HG03439 (cell line): ENCODE measurements around the gene TOM1.

Experiments
- ATAC-seq: cut with Tn5 transposase; IDR thresholded peaks from one replicate; pipeline ENCODE4 v1.9.1; 2021; ENCODE audit warnings: mild to moderate bottlenecking, moderate library complexity; ENCODE audit not compliant: unreplicated experiment

The TOM1 gene

DNA sequence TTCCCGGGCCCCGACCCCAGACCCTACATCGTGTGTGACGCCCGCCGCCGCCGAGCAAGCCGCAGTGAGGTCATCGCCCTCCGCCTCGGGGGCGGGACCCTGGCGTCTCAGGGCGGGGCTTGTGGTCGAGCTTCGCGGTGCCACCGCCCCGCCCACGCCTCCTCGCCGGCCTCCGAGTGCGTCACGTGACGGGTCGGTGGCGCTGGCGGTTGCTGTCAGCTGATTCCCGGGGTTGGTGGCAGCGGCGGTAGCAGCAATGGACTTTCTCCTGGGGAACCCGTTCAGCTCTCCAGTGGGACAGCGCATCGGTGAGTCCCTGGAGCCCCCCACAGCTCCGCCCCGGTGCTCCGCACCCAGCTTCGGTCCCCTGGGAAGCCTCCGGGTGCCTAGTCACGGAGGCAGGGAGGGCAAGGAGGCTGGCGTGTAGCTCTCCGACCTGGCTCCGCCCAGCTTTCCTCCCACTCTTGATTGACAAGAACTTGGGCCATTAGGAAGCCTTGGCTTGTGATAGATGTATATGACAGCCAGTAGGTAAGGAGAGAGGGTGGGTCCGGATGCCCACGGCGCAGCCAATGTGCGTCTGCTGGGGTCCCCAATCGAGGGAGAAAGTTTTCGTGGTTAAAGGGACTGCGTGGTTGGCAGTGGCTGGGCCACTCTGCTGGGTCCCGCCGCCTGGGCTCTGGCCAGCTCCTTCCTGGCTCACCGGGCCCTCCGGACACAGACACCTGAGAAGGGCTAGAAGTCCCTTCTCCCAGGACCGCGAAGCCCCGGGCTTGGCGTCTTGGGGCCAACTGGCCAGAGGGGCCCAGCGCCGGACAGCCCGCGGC, at the start of gene TOM1:
TOM1 (plus strand) TSS at position 222 of the 827 bp plus-strand sequence; CDS start at position 257, 35 bp downstream.
- ATAC-seq = peak; percentile 97

DNA sequence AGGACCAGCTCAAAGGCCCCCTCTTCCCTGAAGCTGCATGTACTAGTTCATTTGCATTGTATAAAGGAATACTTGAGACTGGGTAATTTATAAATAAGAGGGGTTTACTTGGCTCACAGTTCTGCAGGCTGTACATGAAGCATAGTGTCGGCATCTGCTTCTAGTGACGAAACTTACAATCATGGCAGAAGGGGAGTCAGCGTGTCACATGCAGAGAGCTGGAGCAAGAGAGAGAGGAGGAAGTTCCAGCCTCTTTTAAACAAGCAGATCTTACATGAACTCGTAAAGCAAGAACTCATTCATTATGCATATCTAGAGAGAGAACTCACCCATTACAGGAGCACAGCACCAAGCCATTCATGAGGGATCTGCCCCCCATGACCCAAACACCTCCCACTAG, 49.5 kb upstream of the TOM1 start:
- ATAC-seq = no peak

DNA sequence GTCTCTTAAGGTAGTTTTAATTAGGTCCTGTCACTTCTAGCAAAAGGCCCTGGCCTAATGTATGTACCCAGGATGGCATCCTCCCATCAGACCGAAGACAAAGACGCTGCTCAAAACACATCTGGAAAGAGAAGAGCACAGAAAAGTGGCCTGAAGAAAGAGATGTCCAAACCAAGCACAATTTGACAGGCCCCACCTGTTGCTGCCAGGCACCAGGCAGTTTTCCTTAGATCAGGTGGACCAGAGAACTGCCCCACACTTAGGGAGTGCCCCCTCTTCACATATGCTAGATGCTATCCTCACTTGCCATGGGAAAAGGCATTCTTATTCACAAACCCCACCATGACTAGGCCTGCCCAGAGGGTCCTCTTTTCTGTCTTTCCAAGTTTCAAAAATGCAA, 45.7 kb upstream of the TOM1 start:
- ATAC-seq = no peak

DNA sequence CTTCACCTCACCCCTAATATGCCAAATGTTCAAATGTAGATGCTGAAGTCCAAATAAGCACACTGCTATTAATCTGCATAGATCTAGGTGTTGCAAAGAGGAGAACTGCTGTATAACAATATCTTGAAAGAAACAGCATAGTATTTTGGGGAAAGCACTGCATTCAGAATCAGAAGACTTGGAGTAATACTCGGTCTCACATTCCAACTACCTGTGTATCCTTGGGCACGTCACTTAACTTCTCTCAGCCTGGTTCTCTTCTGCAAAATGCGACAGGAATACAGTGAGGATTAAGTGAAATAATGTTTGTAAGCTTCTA, 42.7 kb upstream of the TOM1 start:
- ATAC-seq = peak; percentile 22

DNA sequence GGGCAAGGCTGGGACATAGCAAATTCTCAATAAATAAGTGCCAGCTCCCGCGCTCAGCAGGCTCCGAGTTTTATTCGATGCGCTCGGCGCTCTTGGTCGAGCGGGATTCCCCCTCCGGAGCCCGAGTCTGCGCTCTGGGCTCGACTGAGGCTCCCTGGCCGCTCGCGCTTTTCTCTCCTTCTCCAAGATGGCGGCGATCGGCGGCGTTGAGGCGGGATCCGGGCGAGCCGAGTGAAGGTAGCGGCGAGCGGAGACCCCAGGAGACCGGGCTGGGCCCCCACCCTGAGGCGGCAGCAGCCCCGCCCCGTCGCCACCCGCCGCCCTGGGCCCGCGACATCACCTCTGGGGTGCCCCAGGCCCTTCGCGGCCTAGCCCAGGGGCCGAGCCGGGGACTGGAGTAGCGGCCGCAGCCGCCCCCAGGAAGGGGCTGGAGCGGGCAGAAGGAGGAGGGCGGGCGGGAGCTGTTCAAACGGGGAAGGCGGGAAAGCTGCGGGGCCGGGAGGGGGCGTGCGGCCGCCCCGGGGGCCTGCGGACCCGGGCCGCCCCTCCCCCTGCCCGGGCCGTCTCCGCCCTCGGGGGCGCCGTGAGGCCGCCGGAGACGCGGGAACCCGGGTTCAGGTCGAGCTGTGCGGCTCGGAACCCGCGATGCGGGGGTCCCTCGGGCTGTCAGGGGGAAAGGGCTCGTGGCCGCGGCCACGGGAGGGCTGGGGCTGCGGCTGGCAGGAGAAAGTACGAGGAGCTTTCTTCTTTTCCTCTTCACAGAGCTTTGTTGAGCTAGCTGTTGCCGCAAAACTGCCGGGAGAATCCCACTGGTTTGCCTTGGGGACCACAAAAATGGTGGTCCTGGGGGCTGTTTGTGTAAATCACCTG, 42.1 kb upstream of the TOM1 start, which contains the start of gene HMGXB4:
HMGXB4 (plus strand) TSS at position 173 of the 870 bp plus-strand sequence. CDS start 4,898 bp downstream, outside the sequence.
- ATAC-seq = peak; percentile 92

DNA sequence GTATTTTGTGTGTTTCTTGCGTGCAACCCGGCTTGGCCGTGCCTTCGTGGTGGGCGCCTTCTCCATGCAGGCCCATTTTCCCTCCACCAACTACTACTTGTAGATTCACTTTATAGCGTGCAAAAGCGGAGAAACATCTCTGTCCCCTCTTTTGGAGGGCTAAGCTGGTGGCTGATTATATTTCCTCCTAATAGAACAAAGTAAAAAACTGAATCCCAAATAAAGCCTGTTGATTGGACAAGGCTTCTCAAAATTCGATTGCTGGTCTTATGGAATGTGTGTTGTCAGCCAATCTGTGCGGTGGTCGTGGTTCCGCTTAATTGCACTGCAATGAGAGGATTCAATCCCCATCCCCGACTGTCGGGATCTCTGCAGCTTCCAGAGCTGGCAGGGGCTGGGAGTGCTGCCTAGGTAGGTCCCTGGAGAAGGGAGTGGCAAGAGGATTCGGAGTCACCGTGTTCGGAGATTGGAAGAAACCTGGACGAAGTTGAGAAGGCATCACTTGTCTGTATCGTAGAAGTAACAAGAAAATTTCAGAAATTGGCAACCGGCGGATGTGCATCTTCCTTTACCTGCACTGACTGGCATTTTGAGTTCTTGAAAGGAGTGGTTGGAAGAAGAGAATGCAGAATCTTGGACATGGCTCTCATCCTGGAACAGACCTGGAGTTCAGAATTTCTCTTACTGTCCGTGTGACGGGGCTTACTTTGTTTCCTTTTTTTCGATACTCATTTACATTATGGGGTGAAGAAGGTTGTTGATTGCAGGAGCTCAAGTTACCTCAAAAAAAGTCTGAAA, 41.3 kb upstream of the TOM1 start:
- ATAC-seq = no peak

DNA sequence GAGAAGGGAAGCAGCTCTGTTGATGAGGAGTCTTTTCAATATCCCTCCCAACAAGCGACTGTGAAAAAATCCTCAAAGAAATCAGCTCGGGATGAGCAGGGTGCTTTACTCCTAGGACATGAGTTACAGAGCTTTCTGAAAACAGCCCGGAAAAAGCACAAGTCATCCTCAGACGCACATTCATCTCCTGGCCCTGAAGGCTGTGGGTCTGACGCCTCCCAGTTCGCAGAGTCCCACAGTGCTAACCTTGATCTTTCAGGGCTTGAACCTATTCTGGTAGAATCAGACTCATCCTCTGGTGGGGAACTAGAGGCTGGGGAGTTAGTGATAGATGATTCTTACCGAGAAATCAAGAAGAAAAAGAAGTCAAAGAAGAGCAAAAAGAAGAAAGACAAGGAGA, 34.7 kb upstream of the TOM1 start:
- ATAC-seq = no peak

DNA sequence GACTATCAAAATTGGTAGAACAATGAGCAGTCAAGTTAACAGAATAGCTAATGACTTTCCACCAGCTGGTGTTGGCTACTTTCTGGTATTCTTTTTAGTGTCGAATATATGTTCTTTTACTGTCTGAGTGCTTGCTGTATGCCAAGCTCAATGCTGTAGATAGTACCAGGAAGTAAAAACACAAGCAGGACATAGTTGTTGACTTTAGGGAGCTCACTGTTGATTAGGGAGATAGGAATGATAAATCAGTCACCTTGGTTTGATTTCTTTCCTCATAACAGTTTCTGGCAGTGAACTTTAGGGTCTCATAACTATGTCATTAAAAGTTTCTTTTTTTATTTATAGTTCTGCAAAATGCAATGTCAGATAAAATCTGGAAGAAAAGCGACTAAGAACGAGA, 33.4 kb upstream of the TOM1 start:
- ATAC-seq = no peak

DNA sequence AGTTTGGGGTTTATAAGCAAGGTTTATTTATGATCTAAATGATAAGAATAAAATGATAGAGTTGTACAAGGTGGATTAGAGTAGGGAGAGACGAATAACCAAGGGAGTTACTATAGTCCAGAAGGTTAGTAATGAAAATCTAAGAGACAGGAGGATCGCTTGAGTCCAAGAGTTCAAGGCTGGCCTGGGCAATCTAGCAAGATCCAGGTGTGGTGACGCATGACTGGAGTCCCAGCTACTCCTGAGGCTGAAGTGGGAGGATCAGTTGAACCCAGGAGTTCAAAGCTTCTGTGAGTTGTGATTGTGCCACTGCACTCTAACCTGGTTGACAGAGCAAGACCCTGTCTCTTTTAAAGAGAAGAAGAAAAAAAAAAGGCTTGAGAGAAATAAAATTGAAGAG, 30.1 kb upstream of the TOM1 start:
- no peak for ATAC-seq

DNA sequence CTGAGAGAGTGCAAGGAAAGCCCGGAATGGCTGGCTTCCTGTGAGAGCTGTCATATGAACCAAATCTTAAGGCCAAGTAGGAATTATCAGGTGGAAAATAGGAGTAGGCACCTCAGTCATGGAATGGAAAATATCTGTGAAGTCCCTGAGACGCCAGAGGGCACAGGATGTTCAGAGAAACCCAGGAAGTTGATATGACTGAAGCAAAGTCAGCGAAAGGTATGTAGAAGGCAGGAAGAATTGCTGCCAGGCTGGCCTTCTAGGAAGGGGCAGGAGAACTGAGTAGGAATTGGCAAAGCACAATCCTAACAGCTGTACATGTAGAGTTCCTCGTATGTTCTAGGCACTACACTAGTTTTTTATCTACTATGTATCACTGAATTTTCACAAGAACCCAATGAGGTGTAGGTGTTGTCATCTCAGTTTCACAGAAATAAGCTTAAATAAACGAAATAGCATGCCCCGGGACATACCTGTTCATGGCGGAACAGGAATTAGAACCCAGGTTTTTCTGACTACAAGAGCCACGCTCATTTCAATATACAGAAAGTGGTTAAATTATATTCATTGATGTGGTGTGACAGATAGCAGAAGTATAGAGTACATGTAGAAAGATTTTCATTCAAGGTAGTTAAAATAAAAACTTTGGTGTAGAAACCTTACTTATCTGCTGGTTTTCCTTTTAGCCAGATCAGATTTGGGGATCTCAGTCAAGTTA, 25.4 kb upstream of the TOM1 start:
- no peak for ATAC-seq

DNA sequence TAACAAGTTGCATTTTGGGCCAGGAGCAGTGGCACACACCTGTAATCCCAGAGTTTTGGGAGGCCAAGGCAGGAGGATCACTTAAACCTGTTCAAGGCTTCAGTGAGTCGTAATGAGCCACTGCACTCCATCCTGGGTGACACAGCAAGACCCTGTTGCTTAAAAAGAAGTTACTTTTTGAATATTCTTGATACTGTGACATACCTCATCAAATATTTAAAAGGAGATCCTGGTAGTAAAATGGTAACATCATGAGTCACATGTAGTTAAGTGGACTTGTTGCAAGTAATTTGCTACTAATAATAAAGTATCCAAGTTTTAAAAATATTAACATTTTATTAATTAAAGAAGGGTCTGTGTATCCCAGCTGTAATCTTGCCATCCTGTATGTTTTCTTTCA, 24.1 kb upstream of the TOM1 start:
- ATAC-seq = no peak

DNA sequence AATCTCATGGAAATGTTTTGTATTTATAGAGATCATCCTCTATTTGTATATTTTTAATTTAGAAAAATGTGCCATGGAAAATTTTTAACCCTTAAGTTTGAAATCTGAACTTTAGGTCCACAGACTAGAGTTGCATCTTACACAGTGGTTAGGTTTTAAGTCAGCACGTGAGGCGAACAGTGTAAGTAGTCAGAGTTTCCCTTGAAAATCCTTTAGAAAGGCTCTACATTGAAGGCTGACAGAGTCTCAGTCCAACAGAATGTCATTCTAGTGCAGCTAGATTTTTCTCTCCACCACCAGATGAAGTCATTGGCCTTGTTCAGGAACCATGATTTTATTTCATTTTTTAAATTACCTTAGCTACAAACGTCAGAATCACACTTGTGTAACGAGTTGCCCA, 23.7 kb upstream of the TOM1 start:
- ATAC-seq = no peak

DNA sequence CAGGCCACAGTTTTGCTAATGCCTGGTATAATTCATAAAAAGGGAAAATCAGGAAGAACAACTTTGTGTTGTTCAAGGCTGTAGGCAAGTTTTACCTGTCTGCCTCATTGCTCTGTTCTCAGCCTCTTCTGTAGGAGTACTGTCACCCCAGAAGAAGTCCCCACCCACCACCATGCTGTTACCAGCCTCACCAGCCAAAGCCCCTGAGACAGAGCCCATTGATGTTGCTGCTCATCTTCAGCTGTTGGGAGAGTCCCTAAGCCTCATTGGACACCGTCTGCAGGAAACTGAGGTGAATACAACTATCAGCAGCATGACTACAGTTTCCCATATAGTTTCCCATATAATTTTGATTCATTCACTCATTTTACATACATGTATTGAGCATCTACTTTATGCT, 11.6 kb upstream of the TOM1 start:
- ATAC-seq = no peak

DNA sequence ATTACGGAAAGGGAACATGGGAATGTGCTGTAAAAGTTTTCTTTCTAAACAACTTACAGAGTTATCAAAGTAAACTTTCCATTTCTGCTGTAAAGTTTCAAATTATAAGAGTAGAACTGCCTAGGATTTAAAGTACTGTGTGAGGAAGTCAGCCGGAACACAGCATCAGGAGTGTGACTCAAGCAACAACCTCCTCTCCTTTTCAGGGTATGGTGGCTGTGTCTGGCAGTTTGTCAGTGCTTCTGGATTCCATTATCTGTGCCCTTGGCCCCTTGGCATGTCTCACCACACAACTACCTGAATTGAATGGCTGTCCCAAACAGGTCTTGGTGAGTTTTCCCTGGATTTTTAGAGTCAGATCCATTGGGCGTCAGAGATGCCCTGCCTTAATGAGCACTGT, 6.9 kb upstream of the TOM1 start:
- no peak for ATAC-seq

DNA sequence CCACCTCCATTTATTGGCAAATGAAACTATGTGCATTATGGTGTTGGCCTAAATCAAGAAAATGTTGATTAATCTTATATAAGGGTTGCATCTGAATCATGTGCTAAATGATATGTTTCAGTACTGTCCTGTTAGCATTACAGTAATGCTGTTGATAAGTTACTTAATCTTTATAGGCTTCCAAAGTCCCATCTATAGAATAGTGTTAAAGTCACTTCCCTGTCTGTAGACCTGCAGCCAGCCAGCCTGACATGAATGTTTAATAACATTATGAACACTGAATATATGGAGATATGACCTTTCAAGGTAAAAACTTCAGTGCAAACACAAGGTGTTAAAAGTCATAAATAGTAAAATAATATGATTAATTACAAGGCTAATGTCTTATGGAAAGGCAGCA, 3.6 kb upstream of the TOM1 start:
- ATAC-seq = no peak

DNA sequence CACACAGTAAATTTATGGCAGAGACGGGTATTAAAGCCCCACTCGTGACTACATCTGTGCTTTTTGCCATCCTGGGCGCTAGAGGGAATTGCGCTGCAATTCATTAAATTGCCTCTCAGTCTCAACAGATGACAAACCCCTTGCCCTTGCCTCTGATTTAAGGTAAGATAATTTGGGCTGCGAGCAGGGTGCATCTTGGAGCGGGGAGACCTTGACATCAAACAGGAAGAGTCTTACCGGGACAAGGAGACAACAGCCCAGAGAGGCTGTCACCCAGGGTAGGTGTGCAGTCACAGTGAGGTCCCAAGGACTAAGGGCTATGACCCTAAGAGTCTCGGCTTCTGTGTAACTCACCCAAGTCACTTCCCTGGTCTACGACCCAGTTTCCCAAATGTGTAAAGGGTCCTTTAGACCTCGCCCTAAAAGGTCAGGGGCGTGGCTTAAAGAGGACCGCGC, 449 bp upstream of the TOM1 start:
- ATAC-seq = no peak

DNA sequence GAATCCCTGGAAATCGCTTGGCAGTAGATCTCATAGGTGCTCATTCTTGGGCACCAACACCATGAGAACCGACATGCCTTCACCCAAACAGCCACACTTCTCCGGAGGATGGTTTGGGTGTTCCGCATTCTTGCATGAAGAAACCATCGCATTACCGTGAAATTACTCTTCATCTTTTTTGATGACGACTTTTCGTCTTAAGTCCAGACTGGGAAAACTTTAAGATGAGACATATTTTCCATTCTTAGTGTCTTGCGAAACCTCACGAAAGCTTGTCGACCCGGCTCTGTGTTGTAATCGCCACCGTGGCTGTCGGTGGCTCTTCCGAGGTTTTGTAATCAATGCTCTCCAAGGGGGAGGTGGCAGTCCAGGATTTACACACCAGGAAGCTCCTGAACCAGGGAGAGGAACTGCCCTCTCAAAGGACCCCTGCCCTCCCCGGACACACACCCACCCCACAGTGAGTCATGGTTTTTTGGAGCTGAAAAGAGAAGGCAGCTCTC, 1.7 kb downstream of the TOM1 start:
- no peak for ATAC-seq

DNA sequence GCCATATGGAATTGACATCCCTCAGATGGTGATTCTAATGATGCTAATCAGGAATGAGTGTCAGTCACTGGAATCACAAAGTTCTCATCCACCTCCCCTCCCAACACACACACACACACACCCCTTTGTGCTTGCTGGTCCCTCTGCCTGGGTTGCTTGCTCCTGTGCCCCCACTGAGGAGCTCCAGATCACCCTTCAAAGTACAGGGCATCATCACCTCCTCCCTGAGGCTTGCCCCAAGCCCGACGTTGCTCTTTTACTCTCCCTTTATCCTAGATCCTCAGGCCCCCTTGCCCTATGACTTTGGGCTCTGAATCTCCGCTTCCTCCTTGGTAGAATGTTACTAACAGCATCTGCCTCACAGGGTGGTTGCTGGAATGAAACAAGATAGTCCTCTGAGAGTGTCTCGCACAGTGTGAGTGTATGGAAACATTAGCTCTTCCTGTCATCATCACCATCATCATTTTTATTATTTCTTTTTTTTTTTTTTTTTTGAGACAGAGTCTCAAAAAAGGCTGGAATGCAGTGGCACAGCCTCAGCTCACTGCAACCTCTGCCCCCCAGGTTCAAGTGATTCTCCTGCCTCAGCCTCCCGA, 3.4 kb downstream of the TOM1 start:
- ATAC-seq = no peak

DNA sequence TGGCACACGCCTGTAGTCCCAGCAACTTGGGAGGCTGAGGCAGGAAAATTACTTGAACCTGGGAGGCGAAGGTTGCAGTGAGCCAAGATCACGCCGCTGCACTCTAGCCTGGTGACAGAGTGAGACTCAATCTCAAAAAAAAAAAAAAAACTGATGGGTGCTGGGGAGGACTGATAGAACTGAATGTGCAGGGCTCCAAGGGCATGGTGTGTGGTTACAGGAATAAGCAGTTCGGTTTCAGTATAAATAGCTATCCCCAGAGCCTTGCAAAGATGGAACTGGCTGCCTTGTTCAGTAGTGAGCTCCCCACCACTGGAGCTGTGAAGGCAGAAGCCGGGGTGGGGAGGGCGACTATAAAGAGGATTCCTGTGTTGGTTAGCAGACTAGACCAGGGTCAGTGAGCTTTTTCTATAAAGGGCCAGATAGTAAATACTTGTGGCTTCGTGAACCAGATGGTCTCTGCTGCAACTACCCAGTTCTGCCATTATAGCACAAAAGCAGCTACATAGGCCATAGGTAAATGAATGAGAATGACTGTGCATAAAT, 5.9 kb downstream of the TOM1 start:
- no peak for ATAC-seq
